Trophoblast cell (in vitro differentiated cells and primary cell): Measurements from ENCODE around the gene MRTFA.

Experiments used
- DNase-seq, 2 donors: peaks; one replicate each; pipeline ENCODE4 v3.0.0-alpha.2; 2016
- H2AFZ ChIP-seq: 2 replicates; pipeline ENCODE4 v1.6.1; 2013; ENCODE audit warnings: low read length, moderate library complexity, mild to moderate bottlenecking; ENCODE audit not compliant: insufficient read depth, poor library complexity
- H2AK5ac ChIP-seq: 2 replicates; pipeline ENCODE4 v1.6.1; 2013; ENCODE audit warnings: mild to moderate bottlenecking, low read length
- H2BK120ac ChIP-seq: 2 replicates; pipeline ENCODE4 v1.6.1; 2013; ENCODE audit warnings: low read length, mild to moderate bottlenecking, moderate library complexity; ENCODE audit not compliant: insufficient read depth, poor library complexity
- H2BK12ac ChIP-seq: 2 replicates; pipeline ENCODE4 v1.6.1; 2013; ENCODE audit warnings: mild to moderate bottlenecking, low read length, moderate library complexity
- H2BK5ac ChIP-seq: 2 replicates; pipeline ENCODE4 v1.6.1; 2013; ENCODE audit warnings: low read length, low read depth, moderate library complexity, mild to moderate bottlenecking; ENCODE audit not compliant: poor library complexity
- H3K14ac ChIP-seq: 2 replicates; pipeline ENCODE4 v1.6.1; 2013; ENCODE audit warnings: mild to moderate bottlenecking, low read length
- H3K18ac ChIP-seq: 2 replicates; pipeline ENCODE4 v1.6.1; 2013; ENCODE audit warnings: mild to moderate bottlenecking, low read length
- H3K23ac ChIP-seq: 2 replicates; pipeline ENCODE4 v1.6.1; 2013; ENCODE audit warnings: low read length
- H3K27ac ChIP-seq: 2 replicates; pipeline ENCODE4 v1.5.1; 2013; ENCODE audit warnings: low read depth, mild to moderate bottlenecking, inconsistent platforms, low read length, moderate library complexity
- H3K27me3 ChIP-seq: 2 replicates; pipeline ENCODE4 v1.6.1; 2013; ENCODE audit warnings: inconsistent platforms, mild to moderate bottlenecking, low read length, moderate library complexity; ENCODE audit not compliant: insufficient read depth
- H3K36me3 ChIP-seq, 2 experiments: 1 replicate in 1 of 2; 2 replicates in 1 of 2; pipeline ENCODE4 v1.6.1; 2013; ENCODE audit warnings: low read length in 2 of 2, mild to moderate bottlenecking in 2 of 2, moderate library complexity in 1 of 2; ENCODE audit not compliant: insufficient read depth in 2 of 2, control insufficient read depth in 1 of 2
- H3K4ac ChIP-seq: 2 replicates; pipeline ENCODE4 v1.6.1; 2013; ENCODE audit warnings: low read depth, mild to moderate bottlenecking, low read length, moderate library complexity
- H3K4me1 ChIP-seq, 2 experiments: 1 replicate in 1 of 2; 2 replicates in 1 of 2; pipeline ENCODE4 v1.6.1; 2013; ENCODE audit warnings: low read length in 2 of 2, mild to moderate bottlenecking in 2 of 2, moderate library complexity in 1 of 2; ENCODE audit not compliant: insufficient read depth in 2 of 2, control insufficient read depth in 1 of 2
- H3K4me2 ChIP-seq: 2 replicates; pipeline ENCODE4 v1.6.1; 2013; ENCODE audit warnings: inconsistent platforms, mild to moderate bottlenecking, low read length, moderate library complexity
- H3K4me3 ChIP-seq: 2 replicates; pipeline ENCODE4 v1.5.1; 2013; ENCODE audit warnings: mild to moderate bottlenecking, low read depth, low read length, inconsistent platforms
- H3K79me1 ChIP-seq: one replicate; pipeline ENCODE4 v1.6.1; 2013; ENCODE audit warnings: low read length
- H3K79me2 ChIP-seq: 2 replicates; pipeline ENCODE4 v1.6.1; 2013; ENCODE audit warnings: low read length, mild to moderate bottlenecking; ENCODE audit not compliant: control insufficient read depth, insufficient read depth, poor library complexity
- H3K9ac ChIP-seq: 2 replicates; pipeline ENCODE4 v1.6.1; 2013; ENCODE audit warnings: mild to moderate bottlenecking, low read length
- H3K9me3 ChIP-seq: 2 replicates; pipeline ENCODE4 v1.6.1; 2013; ENCODE audit warnings: low read depth, mild to moderate bottlenecking, control low read depth, inconsistent platforms, low read length; ENCODE audit not compliant: insufficient read depth
- H4K12ac ChIP-seq: 2 replicates; pipeline ENCODE4 v1.6.1; 2013; ENCODE audit warnings: low read depth, mild to moderate bottlenecking, low read length, moderate library complexity
- H4K8ac ChIP-seq: 2 replicates; pipeline ENCODE4 v1.6.1; 2013; ENCODE audit warnings: low read depth, mild to moderate bottlenecking, low read length, moderate library complexity
- H4K91ac ChIP-seq: one replicate; pipeline ENCODE4 v1.6.1; 2013; ENCODE audit warnings: low read depth, mild to moderate bottlenecking, low read length, moderate library complexity
- WGBS: extraction: QIAGEN DNeasy Blood & Tissue Kit; methylation state at CpG from one replicate; pipeline ENCODE4 v1.1.7; 2013; ENCODE audit warnings: missing lambda C conversion rate; ENCODE audit not compliant: insufficient read length, insufficient coverage; ENCODE audit errors: extremely low coverage; 5-methylcytosine and 5-hydroxymethylcytosine counted together

MRTFA gene

GRCh38 chr22:40594346-40594745 lies 42.2 kb downstream of the MRTFA start:
- H3K27me3 ChIP-seq: no peaks in the 10 kb centered on the region
- peaks cover 5% of the 10 kb centered on the region for H3K79me2 ChIP-seq
- H3K36me3 ChIP-seq: no peaks in the 10 kb centered on the region
- peak overlapping the region; percentile 88 for H3K27ac ChIP-seq
- no peak overlapping the region for H2AK5ac ChIP-seq
- H4K8ac ChIP-seq: no peak overlapping the region
- no peak overlapping the region for H3K23ac ChIP-seq
- H4K91ac ChIP-seq: no peak overlapping the region
- no peak overlapping the region for H2BK12ac ChIP-seq
- no peak overlapping the region for H3K14ac ChIP-seq
- H3K18ac ChIP-seq: no peak overlapping the region
- H3K4me1 ChIP-seq: peaks cover 15 to 28% of the 10 kb centered on the region in 2 experiments
- peak overlapping the region; percentile 51 for H3K4me2 ChIP-seq
- H2AFZ ChIP-seq: no peak overlapping the region
- DNase-seq: no peak
- H2BK5ac ChIP-seq: no peak overlapping the region
- H3K79me1 ChIP-seq: peaks cover 11% of the 10 kb centered on the region
- no peak overlapping the region for H4K12ac ChIP-seq
- H3K4me3 ChIP-seq: no peak overlapping the region
- H3K9ac ChIP-seq: no peak overlapping the region
- WGBS: no CpG with 5 or more reads among the region's 3 CpGs
- H3K4ac ChIP-seq: no peak overlapping the region
- no peak overlapping the region for H2BK120ac ChIP-seq
- H3K9me3 ChIP-seq: no peaks in the 10 kb centered on the region

GRCh38 chr22:40593460-40594273 lies 42.9 kb downstream of the MRTFA start:
- peak in 1 of 2 donors; percentile 19 for DNase-seq
- Histone ChIP-seq H3K9ac (no peak overlapping the region), H3K27me3 (no peaks in the 10 kb centered on the region), H2AFZ (no peak overlapping the region), H2AK5ac (no peak overlapping the region), H3K4me1 (peaks cover 15 to 28% of the 10 kb centered on the region in 2 experiments), H3K36me3 (no peaks in the 10 kb centered on the region), H3K18ac (no peak overlapping the region), H3K14ac (no peak overlapping the region), H3K23ac (no peak overlapping the region), H3K4ac (no peak overlapping the region), H2BK5ac (peak overlapping the region; percentile 8), H3K4me2 (peak overlapping the region; percentile 51), H3K79me2 (peaks cover 5% of the 10 kb centered on the region), H3K79me1 (peaks cover 11% of the 10 kb centered on the region), H3K4me3 (no peak overlapping the region), H2BK120ac (no peak overlapping the region), H3K27ac (peak overlapping the region; percentile 88), H2BK12ac (peak overlapping the region; percentile 29), H4K12ac (no peak overlapping the region), H4K8ac (no peak overlapping the region), H4K91ac (peak overlapping the region; percentile 55), H3K9me3 (no peaks in the 10 kb centered on the region)
- WGBS: no CpG with 5 or more reads among the region's 5 CpGs

GRCh38 chr22:40592352-40593113 lies 44.0 kb downstream of the MRTFA start:
- no peaks in the 10 kb centered on the region for H3K27me3 ChIP-seq
- DNase-seq: peak; percentile 71 to 80
- WGBS: no CpG with 5 or more reads among the region's 2 CpGs
- no peak overlapping the region for H2BK12ac ChIP-seq
- no peak overlapping the region for H3K4me3 ChIP-seq
- H3K14ac ChIP-seq: no peak overlapping the region
- no peak overlapping the region for H4K8ac ChIP-seq
- peaks cover 18 to 31% of the 10 kb centered on the region in 2 experiments for H3K4me1 ChIP-seq
- H2BK120ac ChIP-seq: no peak overlapping the region
- H3K36me3 ChIP-seq: no peaks in the 10 kb centered on the region
- H3K18ac ChIP-seq: no peak overlapping the region
- H3K4me2 ChIP-seq: no peak overlapping the region
- H3K79me1 ChIP-seq: peaks cover 15% of the 10 kb centered on the region
- no peak overlapping the region for H3K9ac ChIP-seq
- H2BK5ac ChIP-seq: peak overlapping the region; percentile 7
- no peak overlapping the region for H2AFZ ChIP-seq
- H3K9me3 ChIP-seq: no peaks in the 10 kb centered on the region
- H3K79me2 ChIP-seq: peaks cover 6% of the 10 kb centered on the region
- no peak overlapping the region for H2AK5ac ChIP-seq
- no peak overlapping the region for H4K12ac ChIP-seq
- H3K27ac ChIP-seq: peak overlapping the region; percentile 78
- H4K91ac ChIP-seq: peak overlapping the region; percentile 35
- no peak overlapping the region for H3K23ac ChIP-seq
- H3K4ac ChIP-seq: peak overlapping the region; percentile 76

GRCh38 chr22:40588726-40589125 lies 47.8 kb downstream of the MRTFA start:
- peaks cover 2% of the 10 kb centered on the region for H3K79me2 ChIP-seq
- H3K27ac ChIP-seq: peak overlapping the region; percentile 77
- H2BK5ac ChIP-seq: no peak overlapping the region
- peaks cover 0 to 2% of the 10 kb centered on the region in 2 experiments for H3K36me3 ChIP-seq
- peak overlapping the region; percentile 80 for H2BK120ac ChIP-seq
- DNase-seq: peak; percentile 98 to 100
- H3K14ac ChIP-seq: peak overlapping the region; percentile 34
- no peak overlapping the region for H4K8ac ChIP-seq
- H3K4me1 ChIP-seq: peaks cover 17 to 25% of the 10 kb centered on the region in 2 experiments
- H3K9ac ChIP-seq: no peak overlapping the region
- H3K4ac ChIP-seq: no peak overlapping the region
- no CpG with 5 or more reads among the region's 7 CpGs for WGBS
- H3K79me1 ChIP-seq: peaks cover 8% of the 10 kb centered on the region
- H2AK5ac ChIP-seq: peak overlapping the region; percentile 19
- peak overlapping the region; percentile 92 for H2BK12ac ChIP-seq
- no peak overlapping the region for H4K91ac ChIP-seq
- no peak overlapping the region for H3K18ac ChIP-seq
- no peaks in the 10 kb centered on the region for H3K9me3 ChIP-seq
- no peak overlapping the region for H3K4me2 ChIP-seq
- no peak overlapping the region for H3K4me3 ChIP-seq
- no peak overlapping the region for H3K23ac ChIP-seq
- no peaks in the 10 kb centered on the region for H3K27me3 ChIP-seq
- H4K12ac ChIP-seq: no peak overlapping the region
- H2AFZ ChIP-seq: no peak overlapping the region
